ENCODE measurements around the gene MED12. TPM values are rescaled to one million over a fixed set of nuclear protein-coding genes. Genes with fewer than 3 reads are reported as not detected.

Gene MED12
- 18.5 and 22.7 TPM in 2 replicates for total RNA-seq

DNA sequence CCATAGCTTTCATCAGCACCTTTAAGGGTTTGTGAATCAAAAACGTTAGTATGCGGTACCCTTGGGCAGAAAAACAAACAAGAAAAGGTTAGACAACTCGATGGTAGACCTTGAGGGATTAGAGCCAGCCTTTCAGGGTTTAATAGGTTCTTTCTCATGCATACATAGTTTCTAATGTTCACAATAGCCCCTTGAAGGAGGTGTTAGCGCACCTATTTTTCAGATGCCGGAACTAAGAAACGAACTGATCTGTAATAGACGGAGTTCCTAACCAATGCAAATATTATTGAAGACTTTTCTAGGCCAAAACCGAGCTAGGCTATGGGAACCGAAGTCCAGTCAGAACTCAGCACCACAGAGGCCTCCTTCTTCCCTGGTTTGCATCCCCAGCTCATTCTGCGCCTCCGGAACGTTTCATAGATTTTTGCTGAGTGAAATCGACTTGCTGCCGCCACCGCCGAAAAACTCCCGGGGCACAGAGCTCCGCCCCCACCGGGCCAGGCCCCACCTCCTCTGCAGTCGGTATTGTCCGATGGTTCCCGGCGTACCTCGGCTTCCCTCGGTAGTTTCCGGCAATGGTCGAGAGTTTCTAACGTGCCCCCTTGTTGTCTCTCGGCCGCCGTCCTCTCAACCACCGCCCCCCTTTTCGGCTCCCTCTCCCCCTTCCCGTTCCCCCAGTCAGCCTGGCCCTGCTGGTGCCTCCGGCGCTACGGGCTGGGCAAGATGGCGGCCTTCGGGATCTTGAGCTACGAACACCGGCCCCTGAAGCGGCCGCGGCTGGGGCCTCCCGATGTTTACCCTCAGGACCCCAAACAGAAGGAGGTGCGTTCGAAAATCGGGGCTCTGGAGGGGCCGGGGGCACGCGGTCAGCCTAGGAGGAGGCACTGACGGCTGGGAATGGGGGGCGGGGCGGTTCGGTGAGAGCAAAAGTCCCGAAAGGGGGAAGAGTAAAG, at the start of gene MED12:
TSS of gene MED12 (plus strand) at position 565 of the 953 bp plus-strand sequence. CDS start at position 724, 159 bp downstream.

DNA sequence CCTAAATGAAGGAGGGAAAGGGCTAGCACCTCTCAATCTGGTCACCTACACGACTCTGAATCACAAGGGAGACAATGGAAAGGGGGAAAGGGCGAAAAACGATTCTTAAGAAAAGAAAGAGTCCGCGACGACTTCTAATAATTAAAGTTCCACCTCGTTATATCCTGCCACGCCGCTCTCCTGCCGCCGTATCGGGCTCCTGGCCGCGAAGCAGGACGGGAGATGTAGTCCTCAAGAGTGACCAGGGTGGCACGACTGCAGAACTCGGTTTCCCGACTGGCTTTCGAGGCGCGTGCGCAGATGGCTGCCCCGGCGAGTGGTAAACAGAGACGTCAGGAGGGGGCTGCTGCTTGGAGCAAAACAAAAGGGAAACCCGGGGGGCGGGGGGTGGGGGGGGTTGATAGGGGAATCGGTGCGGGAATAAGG, 22.8 kb upstream of the MED12 start, which contains the start of gene FOXO4:
TSS of gene FOXO4 (plus strand) at position 297 of the 426 bp plus-strand sequence. CDS start 678 bp downstream, outside the sequence.

DNA sequence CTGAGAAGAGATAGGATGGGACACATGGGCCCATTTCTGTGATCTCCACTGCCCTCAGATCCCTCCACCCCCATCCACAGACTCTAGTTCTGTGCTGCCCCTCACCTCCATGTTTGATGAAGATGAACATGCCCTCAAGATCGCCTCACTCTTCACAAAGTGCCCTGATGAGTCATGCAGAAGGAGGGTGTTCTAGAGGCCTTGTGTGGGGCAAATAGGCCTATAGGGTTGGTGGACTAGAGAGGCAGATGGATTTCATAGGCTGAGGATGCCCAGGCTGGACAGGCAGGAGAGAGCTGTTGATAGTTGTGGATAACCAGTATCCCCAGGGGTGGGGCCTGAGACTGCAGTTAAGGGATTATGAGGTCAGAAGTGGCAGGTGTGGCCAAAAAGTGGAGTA, 12.0 kb upstream of the MED12 start, which contains the start of gene CXorf65:
TSS of gene CXorf65 (minus strand) at position 314 of the 400 bp plus-strand sequence. CDS start at position 130, 184 bp downstream.

GRCh38 chrX:71111141-71111843, 7.1 kb upstream of the MED12 start, which contains the start of gene IL2RG:
IL2RG (minus strand) TSS chrX:71111577; CDS start chrX:71111539, 38 bp downstream.

DNA sequence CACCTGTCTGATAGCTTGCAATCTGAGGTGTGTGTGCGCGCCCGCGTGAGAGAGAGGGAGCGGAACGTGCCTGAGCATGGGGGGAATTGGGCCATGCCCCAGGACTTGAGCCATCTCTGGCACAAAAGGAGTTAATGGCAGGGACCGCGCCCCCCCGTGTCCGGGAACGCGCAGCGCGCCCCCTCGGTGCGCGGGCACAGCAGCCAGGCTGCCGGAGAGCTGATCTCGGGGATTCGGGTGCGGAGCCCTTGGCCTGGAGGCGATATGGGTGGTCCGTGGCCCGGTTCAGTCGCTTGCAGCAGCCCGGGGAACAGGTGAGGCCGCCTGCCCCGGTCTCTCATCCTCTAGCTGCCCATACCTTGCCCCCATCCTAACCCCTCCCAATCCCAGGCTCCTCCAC, 26.3 kb downstream of the MED12 start, which contains the start of gene NLGN3:
TSS of gene NLGN3 (plus strand) at position 191 of the 400 bp plus-strand sequence. CDS start 2,909 bp downstream, outside the sequence.

Other genes with a start within 250 kb of the MED12 start
- not detected in 2 replicates for gene TEX11, start 209.9 kb upstream of the MED12 start, total RNA-seq
- not detected in 2 replicates for gene SLC7A3, start 187.5 kb upstream of the MED12 start, total RNA-seq
- gene SNX12, start 50.3 kb upstream of the MED12 start, total RNA-seq: 85.9 and 90.5 TPM in 2 replicates
- gene FOXO4, start 22.7 kb upstream of the MED12 start, total RNA-seq: 3.7 and 4.3 TPM in 2 replicates
- not detected in 2 replicates for gene CXorf65, start 11.9 kb upstream of the MED12 start, total RNA-seq
- 1.3 and 1.9 TPM in 2 replicates for gene IL2RG, start 7.0 kb upstream of the MED12 start, total RNA-seq
- 0.05 TPM in 1 of 2 replicates, not detected in the other for gene NLGN3, start 26.2 kb downstream of the MED12 start, total RNA-seq
- not detected in 2 replicates for gene GJB1, start 104.6 kb downstream of the MED12 start, total RNA-seq
- 15.3 and 15.6 TPM in 2 replicates for gene ZMYM3, start 135.5 kb downstream of the MED12 start, total RNA-seq
- 283 TPM in 2 replicates for gene NONO, start 165.0 kb downstream of the MED12 start, total RNA-seq
- gene ITGB1BP2, start 183.2 kb downstream of the MED12 start, total RNA-seq: 0.20 and 1.00 TPM in 2 replicates
- gene TAF1, start 247.8 kb downstream of the MED12 start, total RNA-seq: 10.4 and 12.4 TPM in 2 replicates

Data from mammary microvascular endothelial cell (primary cell).